GM21381 (cell line): Measurements from ENCODE around the gene CFI.

ENCODE experiments used
- ATAC-seq: cut with Tn5 transposase; IDR thresholded peaks from one replicate; pipeline ENCODE4 v1.9.1; 2021; ENCODE audit warnings: mild to moderate bottlenecking, moderate library complexity; ENCODE audit not compliant: unreplicated experiment

CFI gene

GRCh38 chr4:109698656-109699055 is 103.1 kb downstream of the CFI start:
- no peak for ATAC-seq

- ATAC-seq: no peak
Observed at GRCh38 chr4:109691411-109691920, 110.3 kb downstream of the CFI start.
